VCaP (cell line): Measurements from ENCODE around the gene GPR35.
"Not testable (repeated sequence)": the region's sequence is repeated elsewhere in the genome, so short reads cannot be mapped to it uniquely, and the experiment has no call there.

Experiments
- H3K27ac ChIP-seq: fragments of 450-650 bp; 2 replicates; pipeline ENCODE4 v1.5.1; 2017
- TF ChIP-seq, protein P1 (sequence below): fragments of 450-650 bp; conservative IDR thresholded peaks from 2 replicates; pipeline ENCODE4 v1.5.1; 2017; ENCODE audit warnings: mild to moderate bottlenecking, moderate library complexity

Gene GPR35

DNA sequence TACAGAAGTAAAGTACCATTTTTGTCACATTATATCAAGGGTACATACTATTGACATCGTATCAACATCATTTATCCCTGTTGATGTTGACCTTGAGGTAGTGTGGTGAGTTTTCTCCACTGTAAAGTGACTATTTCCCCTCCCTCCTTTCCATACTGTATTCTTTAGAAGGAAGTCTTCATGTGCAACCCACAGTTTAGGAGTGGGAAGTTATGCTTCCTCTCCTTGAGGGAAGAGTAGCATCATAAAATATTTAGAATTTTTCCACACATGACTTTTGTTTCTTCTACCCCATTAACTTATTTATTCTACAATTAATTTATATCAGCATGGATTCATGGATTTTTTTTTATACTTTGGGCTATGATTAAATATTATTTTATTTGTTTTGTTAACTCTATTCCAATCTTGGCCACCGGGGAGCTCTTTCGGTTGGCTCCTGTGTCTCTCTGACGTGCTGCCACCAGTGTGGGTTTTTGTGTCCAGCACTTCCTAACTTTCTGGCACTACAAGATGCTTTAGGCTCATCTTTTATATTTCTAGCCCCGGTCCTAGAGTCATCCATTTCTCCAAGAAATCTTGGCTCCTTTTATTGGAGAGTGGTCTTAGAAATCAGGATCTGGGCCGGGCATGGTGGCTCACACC, 38.4 kb downstream of the GPR35 start:
- H3K27ac ChIP-seq: no peak overlapping the region
- TF ChIP-seq, protein P1, sequence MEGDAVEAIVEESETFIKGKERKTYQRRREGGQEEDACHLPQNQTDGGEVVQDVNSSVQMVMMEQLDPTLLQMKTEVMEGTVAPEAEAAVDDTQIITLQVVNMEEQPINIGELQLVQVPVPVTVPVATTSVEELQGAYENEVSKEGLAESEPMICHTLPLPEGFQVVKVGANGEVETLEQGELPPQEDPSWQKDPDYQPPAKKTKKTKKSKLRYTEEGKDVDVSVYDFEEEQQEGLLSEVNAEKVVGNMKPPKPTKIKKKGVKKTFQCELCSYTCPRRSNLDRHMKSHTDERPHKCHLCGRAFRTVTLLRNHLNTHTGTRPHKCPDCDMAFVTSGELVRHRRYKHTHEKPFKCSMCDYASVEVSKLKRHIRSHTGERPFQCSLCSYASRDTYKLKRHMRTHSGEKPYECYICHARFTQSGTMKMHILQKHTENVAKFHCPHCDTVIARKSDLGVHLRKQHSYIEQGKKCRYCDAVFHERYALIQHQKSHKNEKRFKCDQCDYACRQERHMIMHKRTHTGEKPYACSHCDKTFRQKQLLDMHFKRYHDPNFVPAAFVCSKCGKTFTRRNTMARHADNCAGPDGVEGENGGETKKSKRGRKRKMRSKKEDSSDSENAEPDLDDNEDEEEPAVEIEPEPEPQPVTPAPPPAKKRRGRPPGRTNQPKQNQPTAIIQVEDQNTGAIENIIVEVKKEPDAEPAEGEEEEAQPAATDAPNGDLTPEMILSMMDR: no peak

GRCh38 chr2:240664622-240665021, 39.3 kb downstream of the GPR35 start:
- TF ChIP-seq, protein P1: no peak
- no peak overlapping the region for H3K27ac ChIP-seq

DNA sequence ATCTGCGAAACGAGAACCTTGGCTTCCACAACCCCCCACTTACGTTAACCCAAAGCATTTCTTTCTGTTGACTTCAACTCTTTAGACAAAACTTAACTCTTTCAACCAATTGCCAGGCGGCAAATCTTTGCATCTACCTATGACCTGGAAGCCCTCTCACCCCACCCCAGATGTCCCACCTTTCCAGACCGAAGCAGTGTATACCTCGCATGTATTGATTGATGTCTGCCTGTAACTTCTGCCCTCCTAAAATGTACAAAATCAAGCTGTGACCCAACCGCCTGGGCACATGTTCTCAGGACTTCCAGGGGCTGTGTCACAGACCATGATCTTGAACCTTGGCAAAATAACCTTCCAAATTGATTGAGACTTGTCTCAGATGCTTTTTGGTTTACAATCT, 45.1 kb downstream of the GPR35 start:
- TF ChIP-seq, protein P1: no peak
- no peak overlapping the region for H3K27ac ChIP-seq

- TF ChIP-seq, protein P1: no peak
- H3K27ac ChIP-seq: no peak overlapping the region
These were observed 45.7 kb downstream of the GPR35 start for GRCh38 chr2:240670950-240671349.

- no peak overlapping the region for H3K27ac ChIP-seq
- TF ChIP-seq, protein P1: no peak
These were observed 46.9 kb downstream of the GPR35 start for GRCh38 chr2:240672076-240672700.

DNA sequence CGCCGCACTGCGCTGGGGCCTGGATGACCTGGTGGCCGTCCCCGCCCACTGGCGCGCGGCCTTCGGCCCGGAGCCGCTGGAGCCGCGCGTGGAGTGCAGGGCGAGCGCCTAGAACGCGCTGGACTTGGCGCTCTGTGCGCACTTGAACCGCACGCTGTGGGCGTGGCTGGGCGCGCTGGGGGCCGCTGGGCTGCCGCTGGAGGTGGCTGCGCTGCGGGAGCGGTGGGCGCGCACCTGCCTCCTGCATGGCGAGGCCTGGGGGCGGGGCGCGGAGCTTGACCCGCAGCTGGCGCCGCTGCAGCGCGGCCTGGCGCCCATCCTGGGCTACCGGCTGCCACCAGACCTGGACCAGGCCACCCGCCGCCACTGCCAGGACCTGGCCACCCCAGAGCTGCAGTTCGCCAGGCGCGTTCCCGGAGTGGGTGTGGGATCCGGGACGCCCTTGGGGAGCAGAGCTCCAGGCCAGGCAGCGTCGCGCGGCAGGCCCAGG, 47.5 kb downstream of the GPR35 start:
- TF ChIP-seq, protein P1: no peak
- H3K27ac ChIP-seq: no peak overlapping the region

DNA sequence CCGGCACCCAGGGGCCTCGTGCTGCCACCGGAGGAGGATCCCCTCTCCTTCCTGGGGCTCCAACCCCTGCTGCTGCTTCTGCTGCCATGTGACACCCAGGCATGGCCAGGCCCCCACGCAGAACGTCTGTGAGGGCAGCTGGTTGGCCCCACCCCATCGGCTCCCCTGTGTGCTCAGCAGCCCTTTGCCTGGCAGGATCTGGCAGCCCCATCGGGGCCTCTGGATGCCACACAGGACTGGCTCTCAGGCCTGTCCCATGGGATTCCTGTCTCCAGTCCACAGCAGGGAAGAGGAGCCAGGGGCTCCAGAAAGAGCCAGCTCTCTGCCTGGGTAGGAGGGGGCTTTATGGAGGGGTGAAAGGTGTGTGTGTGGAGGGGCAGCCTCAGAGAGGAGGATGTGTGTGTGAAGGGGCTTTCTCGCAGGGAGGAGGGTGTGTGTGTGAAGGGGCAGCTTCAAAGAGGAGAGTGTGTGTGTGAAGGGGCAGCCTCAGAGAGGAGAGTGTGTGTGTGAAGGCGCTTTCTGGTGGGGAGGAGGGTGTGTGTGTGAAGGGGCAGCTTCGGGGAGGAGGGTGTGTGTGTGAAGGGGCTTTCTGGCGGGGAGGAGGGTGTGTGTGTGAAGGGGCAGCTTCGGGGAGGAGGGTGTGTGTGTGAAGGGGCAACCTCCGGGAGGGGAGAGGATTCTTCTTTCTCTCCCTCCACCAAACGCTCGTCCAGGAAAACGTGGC, 49.3 kb downstream of the GPR35 start:
- not testable (repeated sequence) for H3K27ac ChIP-seq

DNA sequence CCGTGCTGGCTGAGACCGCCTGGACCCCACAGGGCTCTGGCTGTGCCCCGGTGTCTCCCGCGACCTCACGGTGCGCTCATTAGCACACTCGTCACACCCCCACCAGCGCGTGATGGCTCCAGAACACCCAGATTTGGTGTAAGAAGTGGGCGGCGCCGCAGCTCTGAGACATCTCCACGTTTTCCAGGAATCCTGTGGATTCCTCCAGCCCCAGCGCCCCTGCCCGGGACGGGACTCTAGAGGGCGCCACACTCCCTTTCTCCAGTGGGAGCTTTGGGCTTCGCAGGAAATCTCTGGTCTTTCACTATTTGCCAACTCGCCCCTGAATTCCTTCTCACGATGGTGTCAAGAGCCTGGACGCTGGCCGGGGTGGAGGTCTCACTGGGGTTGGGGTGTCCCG, 50.1 kb downstream of the GPR35 start:
- not testable (repeated sequence) for H3K27ac ChIP-seq

- H3K27ac ChIP-seq: not testable (repeated sequence)
These were observed 52.8 kb downstream of the GPR35 start for GRCh38 chr2:240678043-240678442.

DNA sequence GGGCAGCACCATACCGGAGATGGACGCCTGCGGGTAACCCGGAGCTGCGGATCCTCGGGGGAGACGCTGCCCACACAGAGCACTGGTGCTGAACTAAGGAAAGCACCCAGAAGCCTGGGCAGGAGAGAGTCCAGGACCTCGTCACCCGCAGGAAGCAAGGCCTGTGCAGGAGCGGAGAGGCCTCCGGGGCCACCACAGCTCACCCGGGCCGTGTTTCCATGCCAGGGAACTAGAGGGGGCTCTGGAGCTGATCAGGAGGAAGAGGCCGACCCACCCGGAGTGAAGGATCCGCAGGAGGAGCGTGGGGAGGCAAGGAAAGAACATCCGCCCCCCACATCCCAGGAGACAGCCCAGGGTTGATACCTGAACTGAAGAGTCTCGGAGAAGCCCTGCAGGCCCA, 53.6 kb downstream of the GPR35 start:
- not testable (repeated sequence) for H3K27ac ChIP-seq

- H3K27ac ChIP-seq: not testable (repeated sequence)
These were observed 54.9 kb downstream of the GPR35 start for GRCh38 chr2:240680185-240680584.
